Endothelial cell of umbilical vein (primary cell): Measurements from ENCODE around the gene NFATC3. TPM values are rescaled to one million over a fixed set of nuclear protein-coding genes. Genes with fewer than 3 reads are reported as not detected.

Source experiments
- BruUV-seq: library from RNA; stranded (reverse); fragments of 400-500 nt; replicated peaks from 2 replicates; lab custom pipeline; 2021; lab: Mats Ljungman, UMichigan
- CTCF ChIA-PET: fragments of 300-600, 350-600 bp; sonication (Branson Sonifier 250); formaldehyde crosslinking; loops from one replicate; lab custom pipeline; 2021; ENCODE audit warnings: antibody characterized with exemption, inconsistent platforms; lab: Charles Lee
- POLR2A ChIA-PET: fragments of 300-600, 350-600 bp; sonication (Branson Sonifier 250); formaldehyde crosslinking; loops from one replicate; lab custom pipeline; 2021; ENCODE audit warnings: antibody characterized with exemption, inconsistent platforms; lab: Charles Lee
- DNase-seq: peaks from one replicate; pipeline ENCODE4 v3.0.0-alpha.2; 2011; ENCODE audit warnings: low read depth, low spot score
- FAIRE-seq: peaks from 2 replicates; lab custom pipeline; 2011; peaks lifted over from hg19 to GRCh38; lab: Jason Lieb, UNC
- H2AFZ ChIP-seq: 2 replicates; pipeline ENCODE4 v1.6.0; 2012; ENCODE audit warnings: low read depth, low read length, control low read depth, inconsistent platforms
- H3K27ac ChIP-seq: 2 replicates; pipeline ENCODE4 v1.5.1; 2011; ENCODE audit warnings: low read depth, mild to moderate bottlenecking, control low read depth, low read length, moderate library complexity; ENCODE audit not compliant: insufficient read depth
- H3K27me3 ChIP-seq, 2 experiments: 2 replicates each; pipeline versions ENCODE4 v1.6.0 to v1.6.1; 2011; ENCODE audit warnings: low read length in 2 of 2, mixed read lengths in 1 of 2; ENCODE audit not compliant: control insufficient read depth in 2 of 2, insufficient read depth in 2 of 2
- H3K36me3 ChIP-seq, 2 experiments: 2 replicates in 1 of 2; 3 replicates in 1 of 2; pipeline ENCODE4 v1.5.1; 2011; ENCODE audit warnings: low read length in 2 of 2, mild to moderate bottlenecking in 1 of 2, moderate library complexity in 1 of 2; ENCODE audit not compliant: control insufficient read depth in 2 of 2, insufficient read depth in 2 of 2; ENCODE audit errors: extremely low read depth in 1 of 2
- H3K4me1 ChIP-seq: 3 replicates; pipeline ENCODE4 v1.5.1; 2011; ENCODE audit warnings: mild to moderate bottlenecking, low read length; ENCODE audit not compliant: control insufficient read depth, insufficient read depth; ENCODE audit errors: extremely low read depth
- H3K4me2 ChIP-seq: 2 replicates; pipeline ENCODE4 v1.6.1; 2011; ENCODE audit warnings: low read length, control low read depth, mixed read lengths; ENCODE audit not compliant: insufficient read depth
- H3K4me3 ChIP-seq, 3 experiments: fragments of 200-600 bp in 1 of 3; sonication (generic), shearing (Covaris generic) in 1 of 3; replicated peaks in 1 of 3; 2 replicates each; pipeline ENCODE4 v1.5.1; 2011 to 2016; ENCODE audit warnings: control low read depth in 3 of 3, low read length in 3 of 3, mild to moderate bottlenecking in 2 of 3, inconsistent platforms in 1 of 3, low read depth in 1 of 3, moderate library complexity in 1 of 3; ENCODE audit not compliant: insufficient read depth in 1 of 3
- H3K79me2 ChIP-seq: 2 replicates; pipeline ENCODE4 v1.6.0; 2012; ENCODE audit warnings: low read length, inconsistent platforms; ENCODE audit not compliant: control insufficient read depth, insufficient read depth
- H3K9ac ChIP-seq: replicated peaks from 2 replicates; pipeline ENCODE3; 2011; ENCODE audit warnings: low read length, control low read depth; ENCODE audit not compliant: insufficient read depth; ENCODE audit errors: extremely low read depth
- H3K9me1 ChIP-seq: replicated peaks from 3 replicates; pipeline ENCODE4 v1.6.0; 2011; ENCODE audit warnings: mild to moderate bottlenecking, low read length; ENCODE audit not compliant: control insufficient read depth, insufficient read depth; ENCODE audit errors: extremely low read depth
- H3K9me3 ChIP-seq: replicated peaks from 2 replicates; pipeline ENCODE4 v1.5.1; 2012; ENCODE audit warnings: low read length, inconsistent platforms; ENCODE audit not compliant: control insufficient read depth, insufficient read depth
- H4K20me1 ChIP-seq: replicated peaks from 2 replicates; pipeline ENCODE3; 2011; ENCODE audit warnings: mild to moderate bottlenecking, low read length; ENCODE audit not compliant: control insufficient read depth, insufficient read depth; ENCODE audit errors: extremely low read depth
- CTCF ChIP-seq, 2 donors: IDR thresholded peaks; 1 replicate in 1 of 2; 2 replicates in 1 of 2; pipeline ENCODE4 v1.5.1; 2011; ENCODE audit warnings: low read length in 2 of 2, mild to moderate bottlenecking in 2 of 2, moderate library complexity in 2 of 2, control low read depth in 1 of 2, inconsistent platforms in 1 of 2, low read depth in 1 of 2; ENCODE audit not compliant: insufficient read depth in 1 of 2; ENCODE audit errors: extremely low read depth in 1 of 2
- EZH2 ChIP-seq: IDR thresholded peaks from 2 replicates; pipeline ENCODE4 v1.6.1; 2012; ENCODE audit warnings: borderline replicate concordance, low read depth, mild to moderate bottlenecking, moderate library complexity, low read length, inconsistent platforms; ENCODE audit not compliant: severe bottlenecking
- FOS ChIP-seq: IDR thresholded peaks from 2 replicates; pipeline ENCODE4 v1.6.1; 2011; ENCODE audit warnings: mild to moderate bottlenecking, low read length, moderate library complexity, borderline replicate concordance; ENCODE audit not compliant: insufficient read depth
- MYC ChIP-seq: IDR thresholded peaks from one replicate; pipeline ENCODE4 v1.6.1; 2011; ENCODE audit warnings: mild to moderate bottlenecking, low read depth, low read length
- POLR2A ChIP-seq: IDR thresholded peaks from 2 replicates; pipeline ENCODE4 v1.6.1; 2012; ENCODE audit warnings: low read depth, mild to moderate bottlenecking, control low read depth, low read length
- dilution Hi-C: fragments of 300-500 bp; cut with MboI; formaldehyde crosslinking; loops from one replicate; pipeline ENCODE4 v1.15.0; 2019; ENCODE audit warnings: low sequenced_read_pairs; ENCODE audit not compliant: extremely low pct_ligation_motif_present
- intact Hi-C: fragments of 100-400 bp; cut with micrococcal nuclease; formaldehyde crosslinking; loops from one replicate; pipeline ENCODE4 v1.10.0; 2022
- polyA plus RNA-seq, 4 experiments: library from polyadenylated mRNA; depleted of rRNA in 3 of 4; stranded (reverse) in 3 of 4; unstranded in 1 of 4; fragments of >200 nt; gene quantifications; 2 replicates each; pipeline versions ENCODE4 v1.2.1 to v1.2.3, GENCODE V29; 2011 to 2012; ENCODE audit warnings: missing spikeins in 1 of 4
- total RNA-seq: library from RNA; stranded (reverse); gene quantifications from 2 replicates; pipeline ENCODE4 v1.2.3, GENCODE V29; 2021
- TF ChIP-seq, protein P1 (sequence below): IDR thresholded peaks from 2 replicates; pipeline ENCODE4 v1.6.1; 2011; ENCODE audit not compliant: insufficient read depth, insufficient read length

Gene NFATC3
- total and polyA plus RNA-seq, 2 donors (not counting 3 experiments of a cell fraction or from before 2014, with no cell fraction given): 15.6 to 33.1 TPM

DNA sequence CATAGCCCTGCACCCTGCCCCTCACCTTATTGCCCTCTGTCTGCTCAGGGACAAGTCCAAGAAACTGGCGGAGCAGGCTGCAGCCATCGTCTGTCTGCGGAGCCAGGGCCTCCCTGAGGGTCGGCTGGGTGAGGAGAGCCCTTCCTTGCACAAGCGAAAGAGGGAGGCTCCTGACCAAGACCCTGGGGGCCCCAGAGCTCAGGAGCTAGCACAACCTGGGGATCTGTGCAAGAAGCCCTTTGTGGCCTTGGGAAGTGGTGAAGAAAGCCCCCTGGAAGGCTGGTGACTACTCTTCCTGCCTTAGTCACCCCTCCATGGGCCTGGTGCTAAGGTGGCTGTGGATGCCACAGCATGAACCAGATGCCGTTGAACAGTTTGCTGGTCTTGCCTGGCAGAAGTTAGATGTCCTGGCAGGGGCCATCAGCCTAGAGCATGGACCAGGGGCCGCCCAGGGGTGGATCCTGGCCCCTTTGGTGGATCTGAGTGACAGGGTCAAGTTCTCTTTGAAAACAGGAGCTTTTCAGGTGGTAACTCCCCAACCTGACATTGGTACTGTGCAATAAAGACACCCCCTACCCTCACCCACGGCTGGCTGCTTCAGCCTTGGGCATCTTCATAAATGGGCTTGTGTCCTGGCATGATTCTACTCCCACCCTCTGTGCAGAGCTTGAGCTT is 6.3 kb upstream of the NFATC3 start:
- H2AFZ ChIP-seq: no peak overlapping the region
- POLR2A ChIA-PET: no interaction called here
- dilution Hi-C loops: no loop called here
- DNase-seq (no peak), FAIRE-seq (no peak)
- H3K9me3 ChIP-seq: no peaks in the 10 kb centered on the region
- peaks cover 17% of the 10 kb centered on the region for H3K4me1 ChIP-seq
- no TSS peak for BruUV-seq
- H3K9me1 ChIP-seq: no peaks in the 10 kb centered on the region
- H4K20me1 ChIP-seq: no peaks in the 10 kb centered on the region
- no peaks in the 10 kb centered on the region for H3K79me2 ChIP-seq
- no peak overlapping the region for H3K9ac ChIP-seq
- TF ChIP-seq, protein P1, sequence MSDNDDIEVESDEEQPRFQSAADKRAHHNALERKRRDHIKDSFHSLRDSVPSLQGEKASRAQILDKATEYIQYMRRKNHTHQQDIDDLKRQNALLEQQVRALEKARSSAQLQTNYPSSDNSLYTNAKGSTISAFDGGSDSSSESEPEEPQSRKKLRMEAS: no peak
- TF ChIP-seq EZH2 (no peak), MYC (no peak), CTCF (IDR thresholded peaks at IDR 0.05; ENCODE audit: extremely low read depth in 1 of 2, insufficient read depth in 1 of 2, low read depth in 1 of 2, low read length in 2 of 2) (no peak), FOS (no peak), POLR2A (no peak)
- no peak overlapping the region for H3K4me2 ChIP-seq
- H3K36me3 ChIP-seq: peaks cover 0 to 21% of the 10 kb centered on the region in 2 experiments
- intact Hi-C loops: no loop called here
- CTCF ChIA-PET: interaction anchor here (1.4 kb wide), 1 partner anchor 15 kb away, joined by 3 read pairs; no protein-coding TSS in a partner anchor
- H3K4me3 ChIP-seq: no peak overlapping the region
- H3K27ac ChIP-seq: no peak overlapping the region
- no peaks in the 10 kb centered on the region for H3K27me3 ChIP-seq
